HuH-7.5 (cell line): ENCODE measurements around the gene PBRM1.
A peak's percentile ranks its signal among the peaks of the same experiment; 100 is the strongest.
"Not testable (repeated sequence)": the region's sequence is repeated elsewhere in the genome, so short reads cannot be mapped to it uniquely, and the experiment has no call there.

Source experiments
- DNase-seq: peaks from one replicate; pipeline ENCODE4 v3.0.0; 2011; ENCODE audit warnings: low spot score

PBRM1 gene

GRCh38 chr3:52536369-52537164 is 149.1 kb downstream of the PBRM1 start, which contains the start of gene UQCC5:
UQCC5 (plus strand) TSS chr3:52536605; CDS start chr3:52536756, 151 bp downstream.
- DNase-seq, result peak; percentile 92

GRCh38 chr3:52536112-52536368 is 149.7 kb downstream of the PBRM1 start:
- no peak for DNase-seq

GRCh38 chr3:52535411-52536111 is 150.2 kb downstream of the PBRM1 start:
- no peak for DNase-seq

GRCh38 chr3:52534281-52535183 is 151.2 kb downstream of the PBRM1 start:
- no peak for DNase-seq

- peak; percentile 79 for DNase-seq
Measured at GRCh38 chr3:52533623-52534280, 152.0 kb downstream of the PBRM1 start, which contains the start of gene NT5DC2. NT5DC2 (minus strand) TSS chr3:52533857; CDS start chr3:52533737, 120 bp downstream.

- DNase-seq, result peak; percentile 57
Measured at GRCh38 chr3:52532838-52533622, 152.7 kb downstream of the PBRM1 start.

- DNase-seq, result peak; percentile 67
Measured at GRCh38 chr3:52532517-52532837, 153.2 kb downstream of the PBRM1 start.

GRCh38 chr3:52531860-52532516 is 153.7 kb downstream of the PBRM1 start:
- no peak for DNase-seq

- no peak for DNase-seq
Measured at GRCh38 chr3:52530918-52531826, 154.5 kb downstream of the PBRM1 start.

GRCh38 chr3:52529376-52530333 is 156.1 kb downstream of the PBRM1 start:
- DNase-seq, result peak; percentile 0

GRCh38 chr3:52528586-52529375 is 156.9 kb downstream of the PBRM1 start:
- peak; percentile 0 for DNase-seq

- DNase-seq, result peak; percentile 2
Measured at GRCh38 chr3:52527732-52528585, 157.8 kb downstream of the PBRM1 start.

- peak; percentile 9 for DNase-seq
Measured at GRCh38 chr3:52527039-52527731, 158.5 kb downstream of the PBRM1 start.

GRCh38 chr3:52526671-52527038 is 159.1 kb downstream of the PBRM1 start:
- DNase-seq, result not testable (repeated sequence)

- DNase-seq, result peak; percentile 1
Measured at GRCh38 chr3:52525680-52526561, 159.8 kb downstream of the PBRM1 start.
